Measurements from ENCODE around the gene SP8.
"Not testable (repeated sequence)": the region's sequence is repeated elsewhere in the genome, so short reads cannot be mapped to it uniquely, and the experiment has no call there.

Gene SP8

GRCh38 chr7:20828947-20829346 lies 42.3 kb upstream of the SP8 start:
- TF ChIP-seq CTCF (IDR thresholded peaks at IDR 0.05; ENCODE audit: unreplicated experiment in 3 of 3) = no peak
- no peaks in the 10 kb centered on the region for H3K36me3 Mint-ChIP-seq (ENCODE audit: low read depth)
- H3K4me3 Mint-ChIP-seq = no peak overlapping the region
- H3K4me1 Mint-ChIP-seq = peaks cover 6% of the 10 kb centered on the region
- H3K9me3 Mint-ChIP-seq = no peaks in the 10 kb centered on the region
- H3K27ac Mint-ChIP-seq = no peak overlapping the region
- H3K27me3 Mint-ChIP-seq (ENCODE audit: low read depth) = peaks cover 15% of the 10 kb centered on the region

- no peaks in the 10 kb centered on the region for H3K36me3 Mint-ChIP-seq (ENCODE audit: low read depth)
- H3K27ac Mint-ChIP-seq = no peak overlapping the region
- no peaks in the 10 kb centered on the region for H3K9me3 Mint-ChIP-seq
- H3K27me3 Mint-ChIP-seq (ENCODE audit: low read depth) = peaks cover 13% of the 10 kb centered on the region
- H3K4me1 Mint-ChIP-seq = peaks cover 6% of the 10 kb centered on the region
- TF ChIP-seq CTCF (IDR thresholded peaks at IDR 0.05; ENCODE audit: unreplicated experiment in 3 of 3) = no peak
- no peak overlapping the region for H3K4me3 Mint-ChIP-seq
Measured at GRCh38 chr7:20827172-20827571, 40.5 kb upstream of the SP8 start.

GRCh38 chr7:20826243-20826642 lies 39.6 kb upstream of the SP8 start:
- Mint-ChIP-seq H3K4me3 (no peak overlapping the region), H3K27me3 (ENCODE audit: low read depth) (peaks cover 10% of the 10 kb centered on the region), H3K4me1 (peaks cover 6% of the 10 kb centered on the region), H3K27ac (no peak overlapping the region), H3K9me3 (no peaks in the 10 kb centered on the region), H3K36me3 (ENCODE audit: low read depth) (no peaks in the 10 kb centered on the region)
- no peak for TF ChIP-seq CTCF (IDR thresholded peaks at IDR 0.05; ENCODE audit: unreplicated experiment in 3 of 3)

GRCh38 chr7:20825555-20825954 lies 38.9 kb upstream of the SP8 start:
- H3K36me3 Mint-ChIP-seq (ENCODE audit: low read depth) = no peaks in the 10 kb centered on the region
- peaks cover 7% of the 10 kb centered on the region for H3K27me3 Mint-ChIP-seq (ENCODE audit: low read depth)
- no peak overlapping the region for H3K27ac Mint-ChIP-seq
- peaks cover 6% of the 10 kb centered on the region for H3K4me1 Mint-ChIP-seq
- no peaks in the 10 kb centered on the region for H3K9me3 Mint-ChIP-seq
- no peak overlapping the region for H3K4me3 Mint-ChIP-seq
- no peak for TF ChIP-seq CTCF (IDR thresholded peaks at IDR 0.05; ENCODE audit: unreplicated experiment in 3 of 3)

GRCh38 chr7:20821390-20821789 lies 34.7 kb upstream of the SP8 start:
- H3K4me1 Mint-ChIP-seq; H3K9me3 Mint-ChIP-seq; H3K27ac Mint-ChIP-seq; H3K4me3 Mint-ChIP-seq; H3K36me3 Mint-ChIP-seq (ENCODE audit: low read depth); H3K27me3 Mint-ChIP-seq (ENCODE audit: low read depth): not testable (repeated sequence)

- Mint-ChIP-seq H3K4me1 (no peaks in the 10 kb centered on the region), H3K9me3 (no peaks in the 10 kb centered on the region)
Measured at GRCh38 chr7:20816372-20816959, 29.8 kb upstream of the SP8 start.

More at GRCh38 chr7:20816372-20816959, 29.8 kb upstream of the SP8 start:
- H3K27me3 Mint-ChIP-seq (ENCODE audit: low read depth) = no peaks in the 10 kb centered on the region
- no peak for TF ChIP-seq CTCF (IDR thresholded peaks at IDR 0.05; ENCODE audit: unreplicated experiment in 3 of 3)
- no peak overlapping the region for H3K4me3 Mint-ChIP-seq
- no peaks in the 10 kb centered on the region for H3K36me3 Mint-ChIP-seq (ENCODE audit: low read depth)
- H3K27ac Mint-ChIP-seq = no peak overlapping the region

Data from nephron (organoid).